WTC11 (cell line): Measurements from ENCODE around the gene ZER1. TPM values are rescaled to one million over a fixed set of nuclear protein-coding genes. Genes with fewer than 3 reads are reported as not detected.

Source experiments
- ATAC-seq: fragments of 200-7000 bp; cut with Tn5 transposase; 2 replicates; pipeline ENCODE4 v1.10.0; 2021; ENCODE audit warnings: mild to moderate bottlenecking, moderate library complexity
- CTCF ChIA-PET: fragments of 300-600 bp; sonication (Branson Sonifier 250); formaldehyde crosslinking; loops from one replicate; lab custom pipeline; 2021; ENCODE audit warnings: antibody characterized with exemption; lab: Charles Lee
- POLR2A ChIA-PET: fragments of 350-600 bp; sonication (Branson Sonifier 250); formaldehyde crosslinking; loops from one replicate; lab custom pipeline; 2021; ENCODE audit warnings: antibody characterized with exemption; lab: Charles Lee
- DNase-seq: peaks from one replicate; pipeline ENCODE4 v3.0.0; 2021; ENCODE audit warnings: low spot score
- H3K27ac Mint-ChIP-seq: 2 replicates; pipeline ENCODE4 v1.8.0; 2021; ENCODE audit warnings: mixed read lengths
- H3K27me3 Mint-ChIP-seq: 2 replicates; pipeline ENCODE4 v1.8.0; 2021; ENCODE audit warnings: low read depth, mild to moderate bottlenecking, moderate library complexity, mixed read lengths
- H3K36me3 Mint-ChIP-seq: 2 replicates; pipeline ENCODE4 v1.8.0; 2021; ENCODE audit warnings: mixed read lengths
- H3K4me1 Mint-ChIP-seq: 2 replicates; pipeline ENCODE4 v1.8.0; 2022; ENCODE audit warnings: mixed read lengths
- H3K4me3 Mint-ChIP-seq: 2 replicates; pipeline ENCODE4 v1.8.0; 2021; ENCODE audit warnings: mild to moderate bottlenecking, moderate library complexity, mixed read lengths
- H3K9me3 Mint-ChIP-seq: 2 replicates; pipeline ENCODE4 v1.8.0; 2021; ENCODE audit warnings: mixed read lengths
- ATF1 ChIP-seq: sonication (generic); formaldehyde crosslinking; IDR thresholded peaks from 2 replicates; pipeline ENCODE4 v1.8.1; 2023; ENCODE audit warnings: mild to moderate bottlenecking, moderate library complexity, missing genetic modification reagents
- CTCF ChIP-seq: fragments of 200-600 bp; IDR thresholded peaks from 2 replicates; pipeline ENCODE4 v1.8.0; 2022; ENCODE audit warnings: antibody characterized with exemption
- ESRRA ChIP-seq: sonication (generic); formaldehyde crosslinking; IDR thresholded peaks from 2 replicates; pipeline ENCODE4 v1.8.1; 2022; ENCODE audit warnings: mild to moderate bottlenecking, missing genetic modification reagents, borderline replicate concordance
- KAT7 ChIP-seq: sonication (generic); formaldehyde crosslinking; IDR thresholded peaks from 2 replicates; pipeline ENCODE4 v1.8.1; 2023; ENCODE audit warnings: missing genetic modification reagents, mild to moderate bottlenecking, borderline replicate concordance
- NFE2L1 ChIP-seq: sonication (generic); formaldehyde crosslinking; IDR thresholded peaks from 2 replicates; pipeline ENCODE4 v1.8.1; 2023; ENCODE audit warnings: missing genetic modification reagents
- PRRX2 ChIP-seq: fragments of 250-450 bp; sonication (Bioruptor Pico); IDR thresholded peaks from 2 replicates; pipeline ENCODE4 v1.8.0; 2021; ENCODE audit warnings: mild to moderate bottlenecking
- RELA ChIP-seq: sonication (generic); formaldehyde crosslinking; IDR thresholded peaks from 2 replicates; pipeline ENCODE4 v1.8.1; 2022; ENCODE audit warnings: missing genetic modification reagents, mild to moderate bottlenecking, borderline replicate concordance
- SOX15 ChIP-seq: fragments of 250-450 bp; sonication (Bioruptor Pico); IDR thresholded peaks from 2 replicates; pipeline ENCODE4 v1.9.0; 2021; ENCODE audit warnings: mild to moderate bottlenecking
- STAT6 ChIP-seq: sonication (generic); formaldehyde crosslinking; conservative IDR thresholded peaks from 2 replicates; pipeline ENCODE4 v1.8.1; 2023; ENCODE audit warnings: mild to moderate bottlenecking, low read depth, missing genetic modification reagents, moderate library complexity
- ZBTB21 ChIP-seq: sonication (generic); formaldehyde crosslinking; IDR thresholded peaks from 2 replicates; pipeline ENCODE4 v1.8.1; 2023; ENCODE audit warnings: mild to moderate bottlenecking, missing genetic modification reagents, borderline replicate concordance
- ZMAT4 ChIP-seq: fragments of 250-450 bp; sonication (Bioruptor Pico); IDR thresholded peaks from 2 replicates; pipeline ENCODE4 v1.9.0; 2021; ENCODE audit warnings: mild to moderate bottlenecking
- ZNF138 ChIP-seq: sonication (generic); formaldehyde crosslinking; conservative IDR thresholded peaks from 2 replicates; pipeline ENCODE4 v1.8.1; 2022; ENCODE audit warnings: mild to moderate bottlenecking, moderate library complexity, missing genetic modification reagents
- ZNF219 ChIP-seq: sonication (generic); formaldehyde crosslinking; IDR thresholded peaks from 2 replicates; pipeline ENCODE4 v1.8.0; 2023; ENCODE audit warnings: missing genetic modification reagents, mild to moderate bottlenecking, borderline replicate concordance
- ZNF263 ChIP-seq: sonication (generic); formaldehyde crosslinking; IDR thresholded peaks from 2 replicates; pipeline ENCODE4 v1.8.1; 2022; ENCODE audit warnings: low read depth, mild to moderate bottlenecking, moderate library complexity, missing genetic modification reagents
- ZNF416 ChIP-seq: fragments of 250-450 bp; sonication (Bioruptor Pico); IDR thresholded peaks from 2 replicates; pipeline ENCODE4 v1.9.0; 2021; ENCODE audit warnings: mild to moderate bottlenecking, inconsistent platforms
- total RNA-seq: library from RNA; stranded (reverse); gene quantifications from 3 replicates; pipeline ENCODE4 v1.2.3, GENCODE V29; 2021
- TF ChIP-seq, protein P1 (sequence below): fragments of 250-450 bp; sonication (Bioruptor Pico); IDR thresholded peaks from 2 replicates; pipeline ENCODE4 v1.8.0; 2021; ENCODE audit warnings: mild to moderate bottlenecking
- TF ChIP-seq, protein P2 (sequence below): sonication (generic); formaldehyde crosslinking; IDR thresholded peaks from 2 replicates; pipeline ENCODE4 v1.8.1; 2023; ENCODE audit warnings: mild to moderate bottlenecking, missing genetic modification reagents, borderline replicate concordance
- TF ChIP-seq, protein P3 (sequence below): sonication (generic); formaldehyde crosslinking; IDR thresholded peaks from 2 replicates; pipeline ENCODE4 v1.8.1; 2023; ENCODE audit warnings: mild to moderate bottlenecking, missing genetic modification reagents
- TF ChIP-seq, protein P4 (sequence below): sonication (generic); formaldehyde crosslinking; IDR thresholded peaks from 2 replicates; pipeline ENCODE4 v1.8.0; 2022; ENCODE audit warnings: mild to moderate bottlenecking, missing genetic modification reagents
- TF ChIP-seq, protein P5 (sequence below): sonication (generic); formaldehyde crosslinking; IDR thresholded peaks from 2 replicates; pipeline ENCODE4 v1.8.1; 2022; ENCODE audit warnings: low read depth, mild to moderate bottlenecking, moderate library complexity, missing genetic modification reagents, borderline replicate concordance

Gene ZER1
- total RNA-seq, 1 experiment from 2014 or later = 23.8 TPM

DNA sequence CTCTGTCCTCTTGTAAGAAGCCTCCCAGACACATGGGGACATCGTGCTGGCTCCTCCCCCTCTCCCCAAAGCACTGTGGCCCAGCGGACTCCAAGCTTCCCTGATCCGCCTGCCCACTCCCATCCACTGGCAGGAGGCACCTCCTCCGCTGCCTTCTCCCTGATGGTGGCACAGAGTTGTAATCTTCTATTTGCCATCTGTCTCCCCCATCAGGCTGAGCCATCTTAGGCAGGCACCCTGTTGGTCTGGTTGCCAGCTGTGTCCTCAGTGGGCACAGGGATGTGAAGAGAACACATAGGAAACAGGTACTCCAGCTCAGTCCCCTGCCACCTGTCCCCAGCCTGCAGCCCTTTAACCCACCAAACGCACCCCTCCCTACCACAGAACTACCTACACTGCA lies 42.4 kb downstream of the ZER1 start:
- ATAC-seq = no peak
- POLR2A ChIA-PET = no interaction called here
- Mint-ChIP-seq H3K36me3 (no peaks in the 10 kb centered on the region), H3K9me3 (no peaks in the 10 kb centered on the region), H3K4me1 (peaks cover 11% of the 10 kb centered on the region), H3K27me3 (no peaks in the 10 kb centered on the region), H3K4me3 (no peak overlapping the region), H3K27ac (peak overlapping the region; percentile 65)
- CTCF ChIA-PET = interaction anchor here (0.7 to 1.1 kb wide), 3 partner anchors 9 to 12 kb away, joined by 3 to 4 read pairs (median 3); no protein-coding TSS in a partner anchor
- DNase-seq = no peak
- no peak for TF ChIP-seq ESRRA (CRISPR knock-in tag)
- no peak for TF ChIP-seq RELA
- TF ChIP-seq ZBTB21 (CRISPR knock-in tag) = no peak
- TF ChIP-seq, protein P1, sequence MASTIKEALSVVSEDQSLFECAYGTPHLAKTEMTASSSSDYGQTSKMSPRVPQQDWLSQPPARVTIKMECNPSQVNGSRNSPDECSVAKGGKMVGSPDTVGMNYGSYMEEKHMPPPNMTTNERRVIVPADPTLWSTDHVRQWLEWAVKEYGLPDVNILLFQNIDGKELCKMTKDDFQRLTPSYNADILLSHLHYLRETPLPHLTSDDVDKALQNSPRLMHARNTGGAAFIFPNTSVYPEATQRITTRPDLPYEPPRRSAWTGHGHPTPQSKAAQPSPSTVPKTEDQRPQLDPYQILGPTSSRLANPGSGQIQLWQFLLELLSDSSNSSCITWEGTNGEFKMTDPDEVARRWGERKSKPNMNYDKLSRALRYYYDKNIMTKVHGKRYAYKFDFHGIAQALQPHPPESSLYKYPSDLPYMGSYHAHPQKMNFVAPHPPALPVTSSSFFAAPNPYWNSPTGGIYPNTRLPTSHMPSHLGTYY = no peak
- TF ChIP-seq KAT7 (CRISPR knock-in tag) = no peak
- no peak for TF ChIP-seq CTCF
- TF ChIP-seq, protein P2, sequence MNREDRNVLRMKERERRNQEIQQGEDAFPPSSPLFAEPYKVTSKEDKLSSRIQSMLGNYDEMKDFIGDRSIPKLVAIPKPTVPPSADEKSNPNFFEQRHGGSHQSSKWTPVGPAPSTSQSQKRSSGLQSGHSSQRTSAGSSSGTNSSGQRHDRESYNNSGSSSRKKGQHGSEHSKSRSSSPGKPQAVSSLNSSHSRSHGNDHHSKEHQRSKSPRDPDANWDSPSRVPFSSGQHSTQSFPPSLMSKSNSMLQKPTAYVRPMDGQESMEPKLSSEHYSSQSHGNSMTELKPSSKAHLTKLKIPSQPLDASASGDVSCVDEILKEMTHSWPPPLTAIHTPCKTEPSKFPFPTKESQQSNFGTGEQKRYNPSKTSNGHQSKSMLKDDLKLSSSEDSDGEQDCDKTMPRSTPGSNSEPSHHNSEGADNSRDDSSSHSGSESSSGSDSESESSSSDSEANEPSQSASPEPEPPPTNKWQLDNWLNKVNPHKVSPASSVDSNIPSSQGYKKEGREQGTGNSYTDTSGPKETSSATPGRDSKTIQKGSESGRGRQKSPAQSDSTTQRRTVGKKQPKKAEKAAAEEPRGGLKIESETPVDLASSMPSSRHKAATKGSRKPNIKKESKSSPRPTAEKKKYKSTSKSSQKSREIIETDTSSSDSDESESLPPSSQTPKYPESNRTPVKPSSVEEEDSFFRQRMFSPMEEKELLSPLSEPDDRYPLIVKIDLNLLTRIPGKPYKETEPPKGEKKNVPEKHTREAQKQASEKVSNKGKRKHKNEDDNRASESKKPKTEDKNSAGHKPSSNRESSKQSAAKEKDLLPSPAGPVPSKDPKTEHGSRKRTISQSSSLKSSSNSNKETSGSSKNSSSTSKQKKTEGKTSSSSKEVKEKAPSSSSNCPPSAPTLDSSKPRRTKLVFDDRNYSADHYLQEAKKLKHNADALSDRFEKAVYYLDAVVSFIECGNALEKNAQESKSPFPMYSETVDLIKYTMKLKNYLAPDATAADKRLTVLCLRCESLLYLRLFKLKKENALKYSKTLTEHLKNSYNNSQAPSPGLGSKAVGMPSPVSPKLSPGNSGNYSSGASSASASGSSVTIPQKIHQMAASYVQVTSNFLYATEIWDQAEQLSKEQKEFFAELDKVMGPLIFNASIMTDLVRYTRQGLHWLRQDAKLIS (CRISPR knock-in tag) = no peak
- TF ChIP-seq ZMAT4 = no peak
- TF ChIP-seq, protein P3, sequence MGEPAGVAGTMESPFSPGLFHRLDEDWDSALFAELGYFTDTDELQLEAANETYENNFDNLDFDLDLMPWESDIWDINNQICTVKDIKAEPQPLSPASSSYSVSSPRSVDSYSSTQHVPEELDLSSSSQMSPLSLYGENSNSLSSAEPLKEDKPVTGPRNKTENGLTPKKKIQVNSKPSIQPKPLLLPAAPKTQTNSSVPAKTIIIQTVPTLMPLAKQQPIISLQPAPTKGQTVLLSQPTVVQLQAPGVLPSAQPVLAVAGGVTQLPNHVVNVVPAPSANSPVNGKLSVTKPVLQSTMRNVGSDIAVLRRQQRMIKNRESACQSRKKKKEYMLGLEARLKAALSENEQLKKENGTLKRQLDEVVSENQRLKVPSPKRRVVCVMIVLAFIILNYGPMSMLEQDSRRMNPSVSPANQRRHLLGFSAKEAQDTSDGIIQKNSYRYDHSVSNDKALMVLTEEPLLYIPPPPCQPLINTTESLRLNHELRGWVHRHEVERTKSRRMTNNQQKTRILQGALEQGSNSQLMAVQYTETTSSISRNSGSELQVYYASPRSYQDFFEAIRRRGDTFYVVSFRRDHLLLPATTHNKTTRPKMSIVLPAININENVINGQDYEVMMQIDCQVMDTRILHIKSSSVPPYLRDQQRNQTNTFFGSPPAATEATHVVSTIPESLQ = no peak
- no peak for TF ChIP-seq STAT6 (CRISPR knock-in tag)
- TF ChIP-seq ATF1 (CRISPR knock-in tag) = no peak
- TF ChIP-seq ZNF263 (CRISPR knock-in tag) = no peak
- TF ChIP-seq ZNF219 (CRISPR knock-in tag) = no peak
- TF ChIP-seq SOX15 (CRISPR knock-in tag) = no peak
- TF ChIP-seq, protein P4, sequence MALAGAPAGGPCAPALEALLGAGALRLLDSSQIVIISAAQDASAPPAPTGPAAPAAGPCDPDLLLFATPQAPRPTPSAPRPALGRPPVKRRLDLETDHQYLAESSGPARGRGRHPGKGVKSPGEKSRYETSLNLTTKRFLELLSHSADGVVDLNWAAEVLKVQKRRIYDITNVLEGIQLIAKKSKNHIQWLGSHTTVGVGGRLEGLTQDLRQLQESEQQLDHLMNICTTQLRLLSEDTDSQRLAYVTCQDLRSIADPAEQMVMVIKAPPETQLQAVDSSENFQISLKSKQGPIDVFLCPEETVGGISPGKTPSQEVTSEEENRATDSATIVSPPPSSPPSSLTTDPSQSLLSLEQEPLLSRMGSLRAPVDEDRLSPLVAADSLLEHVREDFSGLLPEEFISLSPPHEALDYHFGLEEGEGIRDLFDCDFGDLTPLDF (CRISPR knock-in tag) = no peak
- TF ChIP-seq, protein P5, sequence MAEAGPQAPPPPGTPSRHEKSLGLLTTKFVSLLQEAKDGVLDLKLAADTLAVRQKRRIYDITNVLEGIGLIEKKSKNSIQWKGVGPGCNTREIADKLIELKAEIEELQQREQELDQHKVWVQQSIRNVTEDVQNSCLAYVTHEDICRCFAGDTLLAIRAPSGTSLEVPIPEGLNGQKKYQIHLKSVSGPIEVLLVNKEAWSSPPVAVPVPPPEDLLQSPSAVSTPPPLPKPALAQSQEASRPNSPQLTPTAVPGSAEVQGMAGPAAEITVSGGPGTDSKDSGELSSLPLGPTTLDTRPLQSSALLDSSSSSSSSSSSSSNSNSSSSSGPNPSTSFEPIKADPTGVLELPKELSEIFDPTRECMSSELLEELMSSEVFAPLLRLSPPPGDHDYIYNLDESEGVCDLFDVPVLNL = no peak
- no peak for TF ChIP-seq ZNF138 (CRISPR knock-in tag)
- TF ChIP-seq ZNF416 (CRISPR knock-in tag) = no peak
- no peak for TF ChIP-seq NFE2L1 (CRISPR knock-in tag)
- no peak for TF ChIP-seq PRRX2
